ENCODE results near the gene STX8. TPM values are rescaled to one million over a fixed set of nuclear protein-coding genes. Genes with fewer than 3 reads are reported as not detected.

STX8 gene
- total and polyA plus RNA-seq, 9 of the 15 experiments (the other 6 are each of a cell fraction or from before 2014, with no cell fraction given), result 14.6 to 42.5 (median 22.1) TPM

- 62% methylated on average over 3 of the region's 4 CpGs for WGBS (ENCODE audit: insufficient coverage, low coverage, missing lambda C conversion rate)
- H3K27ac ChIP-seq (ENCODE audit: extremely low read depth, low read depth, low read length), result no peak overlapping the region
- no peaks in the 10 kb centered on the region for H3K79me2 ChIP-seq (ENCODE audit: control insufficient read depth, insufficient read depth, low read length)
- no peaks in the 10 kb centered on the region for H3K9me1 ChIP-seq (ENCODE audit: control insufficient read depth, insufficient read depth, low read length)
- BruUV-seq (replicated peaks), result no TSS peak
- no peak for ATAC-seq
- H4K20me1 ChIP-seq (replicated peaks; ENCODE audit: control insufficient read depth, insufficient read depth, low read length), result no peaks in the 10 kb centered on the region
- no peak overlapping the region for H3K4me3 ChIP-seq
- H2AFZ ChIP-seq (ENCODE audit: low read depth, low read length), result no peak overlapping the region
- TF ChIP-seq MLX (CRISPR knock-in tag; conservative IDR thresholded peaks at IDR 0.05) (no peak), FIP1L1 (IDR thresholded peaks at IDR 0.05; ENCODE audit: low read depth, low read length, poor library complexity, severe bottlenecking) (no peak), POLR2G (IDR thresholded peaks at IDR 0.05; ENCODE audit: low read depth, low read length) (no peak), HLTF (IDR thresholded peaks at IDR 0.05) (no peak), TARDBP (IDR thresholded peaks at IDR 0.05) (no peak), HDAC2 (IDR thresholded peaks at IDR 0.05) (no peak), TCF3 (CRISPR knock-in tag; IDR thresholded peaks at IDR 0.05) (no peak), KAT2B (IDR thresholded peaks at IDR 0.05; ENCODE audit: low read depth, low read length) (no peak), ZNF121 (CRISPR knock-in tag; conservative IDR thresholded peaks at IDR 0.05) (no peak), GATAD2B (IDR thresholded peaks at IDR 0.05; ENCODE audit: borderline replicate concordance) (no peak), CBFA2T3 (IDR thresholded peaks at IDR 0.05) (no peak), ZNF76 (CRISPR knock-in tag; IDR thresholded peaks at IDR 0.05; ENCODE audit: borderline replicate concordance) (no peak)
- TF ChIP-seq, protein P1, sequence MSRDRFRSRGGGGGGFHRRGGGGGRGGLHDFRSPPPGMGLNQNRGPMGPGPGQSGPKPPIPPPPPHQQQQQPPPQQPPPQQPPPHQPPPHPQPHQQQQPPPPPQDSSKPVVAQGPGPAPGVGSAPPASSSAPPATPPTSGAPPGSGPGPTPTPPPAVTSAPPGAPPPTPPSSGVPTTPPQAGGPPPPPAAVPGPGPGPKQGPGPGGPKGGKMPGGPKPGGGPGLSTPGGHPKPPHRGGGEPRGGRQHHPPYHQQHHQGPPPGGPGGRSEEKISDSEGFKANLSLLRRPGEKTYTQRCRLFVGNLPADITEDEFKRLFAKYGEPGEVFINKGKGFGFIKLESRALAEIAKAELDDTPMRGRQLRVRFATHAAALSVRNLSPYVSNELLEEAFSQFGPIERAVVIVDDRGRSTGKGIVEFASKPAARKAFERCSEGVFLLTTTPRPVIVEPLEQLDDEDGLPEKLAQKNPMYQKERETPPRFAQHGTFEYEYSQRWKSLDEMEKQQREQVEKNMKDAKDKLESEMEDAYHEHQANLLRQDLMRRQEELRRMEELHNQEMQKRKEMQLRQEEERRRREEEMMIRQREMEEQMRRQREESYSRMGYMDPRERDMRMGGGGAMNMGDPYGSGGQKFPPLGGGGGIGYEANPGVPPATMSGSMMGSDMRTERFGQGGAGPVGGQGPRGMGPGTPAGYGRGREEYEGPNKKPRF (IDR thresholded peaks at IDR 0.05; ENCODE audit: low read depth, low read length), result no peak
- no peaks in the 10 kb centered on the region for H3K36me3 ChIP-seq (ENCODE audit: control insufficient read depth, insufficient read depth, low read length)
- no peak overlapping the region for H3K4me2 ChIP-seq (ENCODE audit: insufficient read depth, low read length)
- no peaks in the 10 kb centered on the region for H3K4me1 ChIP-seq (replicated peaks in 1 of 2; ENCODE audit: control insufficient read depth in 2 of 2, insufficient read depth in 2 of 2, low read length in 2 of 2)
- intact Hi-C loops (cut with micrococcal nuclease) (loop anchor here (10.0 kb wide), 1 partner anchor 559 kb away; no protein-coding TSS in a partner anchor), in situ Hi-C loops (cut with MboI) (no loop called here)
- H3K27me3 ChIP-seq (ENCODE audit: control insufficient read depth in 2 of 2, insufficient read depth in 2 of 2, low read length in 2 of 2), result no peaks in the 10 kb centered on the region
- no peak for DNase-seq (ENCODE audit: extremely low read depth in 1 of 4, low spot score in 3 of 4)
- no peaks in the 10 kb centered on the region for H3K9me3 ChIP-seq (replicated peaks; ENCODE audit: control insufficient read depth, insufficient read depth, low read depth, low read length)
- ChIA-PET POLR2A (no interaction called here), CTCF (ENCODE audit: low intra/inter-chr PET ratio) (no interaction called here)
- no peak overlapping the region for H3K9ac ChIP-seq (ENCODE audit: insufficient read depth in 1 of 2, low read depth in 2 of 2, low read length in 2 of 2)
- FAIRE-seq, result no peak
Observed at GRCh38 chr17:9553596-9553995, 22.0 kb downstream of the STX8 start.
